GM12878 (cell line): ENCODE results near the gene CLRN3. TPM values are rescaled to one million over a fixed set of nuclear protein-coding genes. Genes with fewer than 3 reads are reported as not detected.

Source experiments
- ATAC-seq: fragments of 200-7000 bp; cut with Tn5 transposase; 3 replicates; pipeline ENCODE4 v1.9.1; 2020; ENCODE audit warnings: mild to moderate bottlenecking, moderate library complexity
- BruUV-seq: library from RNA; stranded (reverse); fragments of 400-500 nt; replicated peaks from 2 replicates; lab custom pipeline; 2021; lab: Mats Ljungman, UMichigan
- CTCF ChIA-PET: fragments of 300-600 bp; sonication (Branson Sonifier 250); formaldehyde crosslinking; extraction: SDS; loops from one replicate; lab custom pipeline; 2021; ENCODE audit warnings: inconsistent platforms; lab: Yijun Ruan, JAX
- POLR2A ChIA-PET: fragments of 350-600 bp; formaldehyde crosslinking; extraction: SDS; loops from one replicate; lab custom pipeline; 2021; ENCODE audit warnings: inconsistent platforms; lab: Charles Lee
- RAD21 ChIA-PET: fragments of 300-600 bp; sonication (Branson Sonifier 250); formaldehyde crosslinking; loops from one replicate; lab custom pipeline; 2023; ENCODE audit warnings: antibody characterized with exemption; ENCODE audit not compliant: unreplicated experiment; lab: Charles Lee
- SMC1A ChIA-PET: fragments of 300-600 bp; sonication (Branson Sonifier 250); formaldehyde crosslinking; loops from one replicate; lab custom pipeline; 2023; ENCODE audit not compliant: unreplicated experiment, uncharacterized antibody; lab: Charles Lee
- DNase-seq: peaks from one replicate; pipeline ENCODE4 v3.0.0-alpha.2; 2011; ENCODE audit warnings: low read depth, low spot score
- FAIRE-seq: peaks from 3 replicates; lab custom pipeline; 2011; peaks lifted over from hg19 to GRCh38; lab: Jason Lieb, UNC
- H2AFZ ChIP-seq: 2 replicates; pipeline ENCODE4 v1.6.0; 2011; ENCODE audit warnings: low read depth, low read length, control low read depth; ENCODE audit not compliant: control insufficient read depth
- H3K27ac ChIP-seq: 2 replicates; pipeline ENCODE4 v1.5.1; 2011; ENCODE audit warnings: control low read depth; ENCODE audit not compliant: control insufficient read depth, insufficient read depth
- H3K27me3 ChIP-seq, 2 experiments: replicated peaks in 1 of 2; 2 replicates each; pipeline versions ENCODE4 v1.6.0 to v1.6.1; 2011; ENCODE audit warnings: low read length in 1 of 2; ENCODE audit not compliant: control insufficient read depth in 2 of 2, insufficient read depth in 2 of 2
- H3K36me3 ChIP-seq, 2 experiments: 2 replicates each; pipeline ENCODE4 v1.5.1; 2011; ENCODE audit warnings: low read length in 1 of 2; ENCODE audit not compliant: control insufficient read depth in 2 of 2, insufficient read depth in 2 of 2
- H3K4me1 ChIP-seq: 2 replicates; pipeline ENCODE4 v1.6.1; 2011; ENCODE audit warnings: mild to moderate bottlenecking, low read length, moderate library complexity, mixed read lengths; ENCODE audit not compliant: control insufficient read depth, insufficient read depth
- H3K4me2 ChIP-seq: 2 replicates; pipeline ENCODE4 v1.6.0; 2011; ENCODE audit warnings: control low read depth; ENCODE audit not compliant: control insufficient read depth, insufficient read depth
- H3K4me3 ChIP-seq: fragments of 200-600 bp; sonication (generic); 2 replicates; pipeline ENCODE4 v1.5.1; 2016
- H3K79me2 ChIP-seq: 2 replicates; pipeline ENCODE4 v1.6.0; 2011; ENCODE audit warnings: low read length; ENCODE audit not compliant: control insufficient read depth, insufficient read depth
- H3K9ac ChIP-seq: 2 replicates; pipeline ENCODE4 v1.8.0; 2011; ENCODE audit warnings: low read length, control low read depth, mixed read lengths; ENCODE audit not compliant: control insufficient read depth, insufficient read depth
- H3K9me3 ChIP-seq: replicated peaks from 3 replicates; pipeline ENCODE4 v1.5.1; 2011; ENCODE audit warnings: mild to moderate bottlenecking, low read length; ENCODE audit not compliant: control insufficient read depth, insufficient read depth
- H4K20me1 ChIP-seq: 2 replicates; pipeline ENCODE4 v1.6.0; 2011; ENCODE audit not compliant: control insufficient read depth, insufficient read depth
- ASH2L ChIP-seq: fragments of 300-600, 200-600 bp; sonication (generic); IDR thresholded peaks from 2 replicates; pipeline ENCODE4 v1.6.1; 2017; ENCODE audit warnings: low read depth, mild to moderate bottlenecking, borderline replicate concordance
- BACH1 ChIP-seq: fragments of 450-650 bp; IDR thresholded peaks from 2 replicates; pipeline ENCODE4 v1.6.1; 2017; ENCODE audit warnings: mild to moderate bottlenecking, borderline replicate concordance
- CHD4 ChIP-seq: fragments of 200-600 bp; sonication (generic); IDR thresholded peaks from 2 replicates; pipeline ENCODE4 v1.6.1; 2016; ENCODE audit warnings: mild to moderate bottlenecking
- CTCF ChIP-seq, 3 experiments: IDR thresholded peaks in 2 of 3; conservative IDR thresholded peaks in 1 of 3; 2 replicates each; pipeline ENCODE4 v1.5.1; 2011; ENCODE audit warnings: low read depth in 3 of 3, low read length in 3 of 3, mild to moderate bottlenecking in 3 of 3, control low read depth in 2 of 3, moderate library complexity in 2 of 3, inconsistent platforms in 1 of 3, mixed read lengths in 1 of 3; ENCODE audit not compliant: control insufficient read depth in 2 of 3, insufficient read depth in 1 of 3; ENCODE audit errors: extremely low read depth in 1 of 3
- ELK1 ChIP-seq: IDR thresholded peaks from 2 replicates; pipeline ENCODE4 v1.6.1; 2012; ENCODE audit warnings: low read depth, low read length, improper control_type of control experiment
- EP300 ChIP-seq, 2 experiments: fragments of 150-350 bp in 1 of 2; IDR thresholded peaks; 2 replicates each; pipeline ENCODE4 v1.6.1; 2011 to 2012; ENCODE audit warnings: low read depth in 2 of 2, low read length in 2 of 2, borderline replicate concordance in 1 of 2, improper control_type of control experiment in 1 of 2, inconsistent platforms in 1 of 2; ENCODE audit not compliant: control insufficient read depth in 1 of 2
- FOS ChIP-seq: IDR thresholded peaks from 3 replicates; pipeline ENCODE4 v1.6.1; 2011; ENCODE audit warnings: borderline replicate concordance; ENCODE audit not compliant: insufficient read length; ENCODE audit errors: extremely low read depth
- IKZF1 ChIP-seq: fragments of 450-650 bp; conservative IDR thresholded peaks from 2 replicates; pipeline ENCODE4 v1.6.1; 2017; ENCODE audit warnings: antibody characterized with exemption, mild to moderate bottlenecking
- KAT2A ChIP-seq: conservative IDR thresholded peaks from 2 replicates; pipeline ENCODE4 v1.6.1; 2011; ENCODE audit warnings: low read depth, low read length; ENCODE audit not compliant: control insufficient read depth
- LARP7 ChIP-seq: fragments of 450-650 bp; IDR thresholded peaks from 2 replicates; pipeline ENCODE4 v1.6.1; 2017; ENCODE audit warnings: mild to moderate bottlenecking
- MTA3 ChIP-seq: IDR thresholded peaks from 2 replicates; pipeline ENCODE4 v1.6.1; 2012; ENCODE audit warnings: low read length, inconsistent platforms, borderline replicate concordance
- MYC ChIP-seq: IDR thresholded peaks from 2 replicates; pipeline ENCODE4 v1.6.1; 2011; ENCODE audit warnings: mild to moderate bottlenecking, low read length, moderate library complexity, inconsistent platforms; ENCODE audit not compliant: insufficient read depth, insufficient replicate concordance, insufficient read length, severe bottlenecking
- NBN ChIP-seq: fragments of 450-650 bp; IDR thresholded peaks from 2 replicates; pipeline ENCODE4 v1.6.1; 2016
- NR2C2 ChIP-seq: IDR thresholded peaks from 2 replicates; pipeline ENCODE4 v1.6.1; 2011; ENCODE audit warnings: borderline replicate concordance, low read depth; ENCODE audit not compliant: control insufficient read depth, insufficient read length
- PAX8 ChIP-seq: fragments of 450-650 bp; IDR thresholded peaks from 2 replicates; pipeline ENCODE4 v1.6.1; 2017; ENCODE audit warnings: mild to moderate bottlenecking, moderate library complexity
- RB1 ChIP-seq: fragments of 450-650 bp; formaldehyde crosslinking; IDR thresholded peaks from 2 replicates; pipeline ENCODE4 v1.6.1; 2017; ENCODE audit warnings: mild to moderate bottlenecking, borderline replicate concordance
- SMAD5 ChIP-seq: IDR thresholded peaks from 2 replicates; pipeline ENCODE4 v1.6.1; 2016; ENCODE audit warnings: antibody characterized with exemption, low read depth
- ZNF217 ChIP-seq: fragments of 450-650 bp; IDR thresholded peaks from 2 replicates; pipeline ENCODE4 v1.6.1; 2017; ENCODE audit warnings: antibody characterized with exemption, mild to moderate bottlenecking
- WGBS: methylation state at CpG from one replicate; pipeline ENCODE4 v1.1.6; 2016; ENCODE audit warnings: low lambda C conversion rate; ENCODE audit not compliant: insufficient replicate concordance, insufficient coverage; ENCODE audit errors: missing lambda C conversion rate; 5-methylcytosine and 5-hydroxymethylcytosine counted together
- in situ Hi-C: fragments of 300-500 bp; cut with MboI; formaldehyde crosslinking; loops from 9 replicates; pipeline ENCODE4 v1.14.3; 2018; ENCODE audit warnings: mixed read lengths
- intact Hi-C: fragments of 100-400 bp; cut with micrococcal nuclease; formaldehyde crosslinking; loops from one replicate; pipeline ENCODE4 v1.14.2; 2022; ENCODE audit not compliant: unreplicated experiment
- polyA plus RNA-seq, 11 experiments: library from polyadenylated mRNA; depleted of rRNA in 4 of 11; unstranded in 6 of 11; stranded (reverse) in 5 of 11; fragments of >200 nt; fragmentation: Nextera tagmentation in 4 of 11; fragmentation: Illumina TruSeq in 1 of 11; extraction: Ambion mirVana in 4 of 11; extraction: Trizol in 1 of 11; gene quantifications; 1 replicate in 1 of 11; 2 replicates in 10 of 11; pipeline versions ENCODE4 v1.2.1 to v1.2.3, GENCODE V29; 2011 to 2016; ENCODE audit warnings: inconsistent platforms in 2 of 11, missing spikeins in 2 of 11, low read depth in 1 of 11
- total RNA-seq, 4 experiments: library from RNA; depleted of rRNA in 3 of 4; stranded (reverse); fragments of >200 nt in 3 of 4; fragmentation: Illumina TruSeq in 1 of 4; extraction: Trizol in 1 of 4; gene quantifications; 2 replicates each; pipeline versions ENCODE4 v1.2.1 to v1.2.3, GENCODE V29; 2013 to 2021

Gene CLRN3
- total and polyA plus RNA-seq, 10 of the 15 experiments (the other 5 are each of a cell fraction or from before 2014, with no cell fraction given): not detected

DNA sequence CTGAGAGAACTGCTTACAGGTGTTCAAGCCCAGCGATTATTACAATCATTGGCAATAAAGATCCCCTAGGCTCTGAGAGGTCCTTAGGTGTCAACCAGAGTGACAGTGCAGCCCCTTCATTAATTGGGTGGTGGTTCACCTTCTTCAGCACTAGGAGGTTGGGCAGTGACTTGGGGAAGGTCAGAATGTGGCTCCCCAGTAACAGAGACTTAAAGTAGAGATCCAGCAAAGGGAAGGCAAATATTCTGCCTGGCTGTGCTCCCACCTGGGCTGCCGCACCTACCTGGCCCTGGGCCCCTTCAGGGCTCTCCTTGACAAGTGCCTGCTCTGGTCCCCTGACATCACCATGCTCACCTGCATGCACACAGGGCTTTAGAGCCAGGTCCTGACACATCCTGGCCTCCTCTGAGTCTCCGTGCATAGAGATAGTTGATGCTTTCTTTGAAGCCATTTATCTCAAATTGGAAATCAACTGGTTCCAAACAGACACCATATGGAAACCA lies 1.9 kb downstream of the CLRN3 start:
- in situ Hi-C loops (no loop called here), intact Hi-C loops (no loop called here)
- no peaks in the 10 kb centered on the region for H3K9me3 ChIP-seq
- no peak overlapping the region for H3K4me3 ChIP-seq
- no peak for DNase-seq
- H4K20me1 ChIP-seq: no peaks in the 10 kb centered on the region
- ATAC-seq: no peak
- no peak overlapping the region for H3K4me2 ChIP-seq
- RAD21 ChIA-PET: no interaction called here
- FAIRE-seq: no peak
- no peaks in the 10 kb centered on the region for H3K4me1 ChIP-seq
- CTCF ChIA-PET: interaction anchor here (1.4 kb wide), 1 partner anchor 121 kb away, joined by 3 read pairs; no protein-coding TSS in a partner anchor
- H3K27me3 ChIP-seq: no peaks in the 10 kb centered on the region; a peak in 2 of 4 replicates
- TF ChIP-seq IKZF1 (no peak), CHD4 (no peak), EP300 (IDR thresholded peaks at IDR 0.05; ENCODE audit: borderline replicate concordance in 1 of 2, control insufficient read depth in 1 of 2, low read depth in 2 of 2, low read length in 2 of 2) (no peak), PAX8 (no peak), LARP7 (no peak), CTCF (IDR thresholded peaks at IDR 0.05 in 2 of 3, conservative IDR thresholded peaks at IDR 0.05 in 1 of 3; ENCODE audit: control insufficient read depth in 2 of 3, extremely low read depth in 1 of 3, insufficient read depth in 1 of 3, low read depth in 3 of 3, low read length in 3 of 3) (no peak), ELK1 (no peak), BACH1 (no peak), NR2C2 (no peak), FOS (no peak), ZNF217 (no peak), RB1 (no peak), NBN (no peak), MTA3 (no peak), ASH2L (no peak), MYC (no peak), SMAD5 (no peak), KAT2A (no peak)
- TF ChIP-seq, all 136 proteins: peak for 0
- SMC1A ChIA-PET: no interaction called here
- Histone ChIP-seq H3K9ac (no peak overlapping the region), H3K27ac (no peak overlapping the region), H3K36me3 (no peaks in the 10 kb centered on the region), H3K79me2 (no peaks in the 10 kb centered on the region), H2AFZ (no peak overlapping the region)
- no TSS peak for BruUV-seq
- 14% methylated on average over 3 of the region's 3 CpGs for WGBS
- POLR2A ChIA-PET: no interaction called here
